A172 (cell line): ENCODE data around the gene OBSCN. TPM values are rescaled to one million over a fixed set of nuclear protein-coding genes. Genes with fewer than 3 reads are reported as not detected.
"Not testable (repeated sequence)": the region's sequence is repeated elsewhere in the genome, so short reads cannot be mapped to it uniquely, and the experiment has no call there.

Source experiments
- DNase-seq: peaks from one replicate; pipeline ENCODE4 v3.0.0-alpha.2; 2015; ENCODE audit warnings: low spot score
- total RNA-seq: library from RNA; depleted of rRNA; stranded (reverse); fragments of >200 nt; shearing (Covaris generic); gene quantifications from 2 replicates; pipeline ENCODE4 v1.2.3, GENCODE V29; 2014

OBSCN gene
- total RNA-seq, 1 experiment from 2014 or later: 9.9 TPM

GRCh38 chr1:228226141-228226874 lies 18.5 kb downstream of the OBSCN start:
- no peak for DNase-seq

GRCh38 chr1:228226956-228227791 lies 19.3 kb downstream of the OBSCN start:
- no peak for DNase-seq

GRCh38 chr1:228228147-228228546 lies 20.3 kb downstream of the OBSCN start:
- not testable (repeated sequence) for DNase-seq

- DNase-seq: peak; percentile 21
Observed at GRCh38 chr1:228228601-228229074, 20.8 kb downstream of the OBSCN start.

GRCh38 chr1:228231189-228231588 lies 23.3 kb downstream of the OBSCN start:
- no peak for DNase-seq

- DNase-seq: no peak
Observed at GRCh38 chr1:228233136-228233535, 25.3 kb downstream of the OBSCN start.

GRCh38 chr1:228234921-228235320 lies 27.1 kb downstream of the OBSCN start:
- no peak for DNase-seq

- no peak for DNase-seq
Observed at GRCh38 chr1:228236744-228237143, 28.9 kb downstream of the OBSCN start.

GRCh38 chr1:228238007-228238406 lies 30.2 kb downstream of the OBSCN start:
- DNase-seq: no peak

- DNase-seq: no peak
Observed at GRCh38 chr1:228238461-228238860, 30.6 kb downstream of the OBSCN start.

- no peak for DNase-seq
Observed at GRCh38 chr1:228240411-228241240, 32.8 kb downstream of the OBSCN start.

- no peak for DNase-seq
Observed at GRCh38 chr1:228241259-228241658, 33.4 kb downstream of the OBSCN start.

- no peak for DNase-seq
Observed at GRCh38 chr1:228242409-228242808, 34.6 kb downstream of the OBSCN start.

GRCh38 chr1:228243093-228243492 lies 35.2 kb downstream of the OBSCN start:
- no peak for DNase-seq

- DNase-seq: not testable (repeated sequence)
Observed at GRCh38 chr1:228243989-228244388, 36.1 kb downstream of the OBSCN start.

- DNase-seq: no peak
Observed at GRCh38 chr1:228245111-228245510, 37.3 kb downstream of the OBSCN start.

GRCh38 chr1:228246216-228246900 lies 38.5 kb downstream of the OBSCN start:
- no peak for DNase-seq

GRCh38 chr1:228249513-228250305 lies 41.9 kb downstream of the OBSCN start:
- no peak for DNase-seq

- DNase-seq: not testable (repeated sequence)
Observed at GRCh38 chr1:228252476-228252875, 44.6 kb downstream of the OBSCN start.

- DNase-seq: no peak
Observed at GRCh38 chr1:228256626-228257375, 49.0 kb downstream of the OBSCN start.
